Measurements from ENCODE around the gene APOBEC3C. TPM values are rescaled to one million over a fixed set of nuclear protein-coding genes. Genes with fewer than 3 reads are reported as not detected.

The APOBEC3C gene
- total and polyA plus RNA-seq, 8 donors, result 1.2 to 15.4 (median 7.7) TPM

- Histone ChIP-seq H3K4me3 (no peak overlapping the region), H3K27me3 (no peaks in the 10 kb centered on the region), H3K27ac (no peak overlapping the region), H3K36me3 (peaks cover 5 to 29% (median 18%) of the 10 kb centered on the region in 4 donors), H3K4me1 (peaks cover 8 to 22% (median 9%) of the 10 kb centered on the region in 4 donors), H3K9me3 (no peaks in the 10 kb centered on the region)
- no peak for DNase-seq
- TF ChIP-seq EP300 (IDR thresholded peaks at IDR 0.05) (no peak), CTCF (IDR thresholded peaks at IDR 0.05) (no peak), POLR2AphosphoS5 (IDR thresholded peaks at IDR 0.05) (no peak), POLR2A (IDR thresholded peaks at IDR 0.05) (no peak)
- 82 to 89% (median 88%) methylated on average over 12 of the region's 12 CpGs for WGBS, 5 donors
- intact Hi-C loops (cut with DNase I; ENCODE audit: low total_unique reads), result no loop called here
These were observed 12.6 kb downstream of the APOBEC3C start for GRCh38 chr22:39026509-39027150.

GRCh38 chr22:39027717-39028116 is 13.7 kb downstream of the APOBEC3C start:
- Histone ChIP-seq H3K36me3 (peaks cover 5 to 29% (median 18%) of the 10 kb centered on the region in 4 donors), H3K4me1 (peaks cover 0 to 13% (median 0%) of the 10 kb centered on the region in 4 donors), H3K27ac (no peak overlapping the region), H3K9me3 (no peaks in the 10 kb centered on the region), H3K27me3 (no peaks in the 10 kb centered on the region), H3K4me3 (no peak overlapping the region)
- intact Hi-C loops (cut with DNase I; ENCODE audit: low total_unique reads), result no loop called here
- no peak for DNase-seq
- TF ChIP-seq CTCF (IDR thresholded peaks at IDR 0.05) (no peak), POLR2A (IDR thresholded peaks at IDR 0.05) (no peak), EP300 (IDR thresholded peaks at IDR 0.05) (no peak), POLR2AphosphoS5 (IDR thresholded peaks at IDR 0.05) (no peak)
- WGBS, 5 donors, result 86 to 94% (median 92%) methylated on average over 4 of the region's 4 CpGs

GRCh38 chr22:39028281-39028680 is 14.2 kb downstream of the APOBEC3C start:
- H3K9me3 ChIP-seq, result no peaks in the 10 kb centered on the region
- WGBS, 5 donors, result 92 to 96% (median 95%) methylated on average over 11 of the region's 11 CpGs
- no peak for DNase-seq
- peaks cover 5 to 25% (median 17%) of the 10 kb centered on the region in 4 donors for H3K36me3 ChIP-seq
- H3K27me3 ChIP-seq, result no peaks in the 10 kb centered on the region
- H3K27ac ChIP-seq, result no peak overlapping the region
- intact Hi-C loops (cut with DNase I; ENCODE audit: low total_unique reads), result no loop called here
- H3K4me1 ChIP-seq, result peaks cover 0 to 13% (median 0%) of the 10 kb centered on the region in 4 donors
- no peak overlapping the region for H3K4me3 ChIP-seq
- TF ChIP-seq POLR2A (IDR thresholded peaks at IDR 0.05) (no peak), EP300 (IDR thresholded peaks at IDR 0.05) (no peak), CTCF (IDR thresholded peaks at IDR 0.05) (no peak), POLR2AphosphoS5 (IDR thresholded peaks at IDR 0.05) (no peak)

GRCh38 chr22:39029227-39029626 is 15.2 kb downstream of the APOBEC3C start:
- no peak for DNase-seq
- Histone ChIP-seq H3K27me3 (no peaks in the 10 kb centered on the region), H3K36me3 (peaks cover 0 to 16% (median 8%) of the 10 kb centered on the region in 4 donors), H3K9me3 (no peaks in the 10 kb centered on the region), H3K27ac (no peak overlapping the region), H3K4me1 (peaks cover 0 to 4% (median 0%) of the 10 kb centered on the region in 4 donors), H3K4me3 (no peak overlapping the region)
- TF ChIP-seq POLR2A (IDR thresholded peaks at IDR 0.05), result no peak
- TF ChIP-seq EP300 (IDR thresholded peaks at IDR 0.05), result no peak
- TF ChIP-seq POLR2AphosphoS5 (IDR thresholded peaks at IDR 0.05), result no peak
- TF ChIP-seq CTCF (IDR thresholded peaks at IDR 0.05), result no peak
- intact Hi-C loops (cut with DNase I; ENCODE audit: low total_unique reads), result no loop called here
- 86 to 97% (median 92%) methylated on average over 13 of the region's 13 CpGs for WGBS, 5 donors

All from stomach (tissue), 9 donors.